ENCODE data around the gene PDE4D.

GRCh38 chr5:59591162-59591561 lies 302.4 kb downstream of the PDE4D start:
- TF ChIP-seq CTCF (IDR thresholded peaks at IDR 0.05) (no peak), POLR2A (IDR thresholded peaks at IDR 0.05) (no peak)
